ENCODE data around the gene PSMB3.

Gene PSMB3

GRCh38 chr17:38733982-38734973, 18.3 kb upstream of the PSMB3 start:
- no peak for DNase-seq (ENCODE audit: low read depth in 2 of 2)

GRCh38 chr17:38735161-38735997, 17.2 kb upstream of the PSMB3 start:
- DNase-seq (ENCODE audit: low read depth in 2 of 2): peak; percentile 65 to 66

DNA sequence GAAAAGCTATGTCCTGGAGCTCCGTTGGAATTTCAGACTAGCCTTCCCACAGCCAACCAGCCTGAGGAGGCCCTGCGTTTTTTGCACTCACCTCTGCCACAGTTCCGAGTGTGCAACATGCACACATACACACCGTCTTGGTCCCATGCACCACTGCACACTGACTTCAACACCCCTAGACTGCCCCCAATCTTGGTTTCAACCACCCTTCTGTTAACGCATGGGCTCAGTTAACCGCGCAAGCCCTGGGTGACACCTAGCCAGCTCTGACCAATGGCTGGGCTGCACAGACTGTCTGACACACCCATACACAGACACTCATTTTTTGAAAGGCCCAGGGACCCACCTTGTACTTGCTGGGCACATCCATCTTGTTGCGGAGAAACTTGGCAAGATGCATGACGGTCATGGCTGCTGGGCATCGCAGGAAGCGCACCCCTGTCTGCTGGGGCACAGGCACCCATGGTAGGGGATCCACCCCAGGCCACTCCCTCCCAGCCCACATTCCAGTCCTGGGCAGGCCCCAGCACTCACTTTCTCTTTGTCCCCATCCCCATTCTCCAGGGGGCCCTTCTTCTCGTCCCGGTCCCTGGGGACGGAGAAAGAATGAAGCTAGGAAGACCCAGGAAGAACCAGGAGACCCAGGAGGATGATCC, 14.4 kb upstream of the PSMB3 start:
- DNase-seq (ENCODE audit: low read depth in 2 of 2): no peak

- no peak for DNase-seq (ENCODE audit: low read depth in 2 of 2)
Observed at GRCh38 chr17:38738686-38739085, 13.9 kb upstream of the PSMB3 start.

DNA sequence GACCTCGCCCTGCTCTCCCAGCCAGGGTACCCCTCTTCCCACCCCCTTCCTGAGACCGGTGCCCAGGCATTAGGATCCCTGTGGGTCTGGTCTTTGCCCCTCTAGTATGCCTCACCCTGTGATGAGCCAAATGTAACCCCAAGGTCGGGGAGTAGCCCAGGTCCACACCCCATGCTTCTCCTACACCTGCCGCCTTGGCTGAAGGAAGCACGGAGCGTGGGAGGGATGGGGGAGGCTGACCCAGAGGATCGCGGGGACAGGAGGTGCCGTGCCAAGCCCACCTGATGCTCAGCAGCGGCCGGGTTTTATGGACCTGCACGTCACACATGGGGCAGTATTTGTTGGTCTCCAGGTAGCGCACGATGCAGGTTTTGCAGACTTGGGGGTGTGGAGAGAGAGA, 13.2 kb upstream of the PSMB3 start:
- no peak for DNase-seq (ENCODE audit: low read depth in 2 of 2)

- no peak for DNase-seq (ENCODE audit: low read depth in 2 of 2)
Observed at GRCh38 chr17:38740044-38740443, 12.5 kb upstream of the PSMB3 start.

DNA sequence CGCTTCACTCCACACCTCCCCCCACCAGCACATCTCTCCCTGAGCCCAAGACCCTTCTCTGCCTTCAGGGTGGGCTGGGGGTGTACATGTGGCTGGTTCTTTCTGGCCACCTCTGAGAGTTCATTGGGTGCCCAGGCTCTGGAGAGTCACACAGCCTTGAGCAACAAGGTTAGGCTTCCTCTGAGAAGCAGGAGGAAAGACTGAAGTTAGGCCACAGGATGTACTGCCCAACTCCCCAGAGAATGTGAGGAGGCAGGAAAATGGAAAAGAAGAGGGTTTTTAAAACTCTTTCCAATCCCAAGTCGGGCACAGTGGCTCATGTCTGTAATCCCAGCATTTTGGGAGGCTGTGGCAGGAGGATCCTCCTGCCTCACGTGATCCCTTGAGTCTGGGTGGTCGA, 11.7 kb upstream of the PSMB3 start:
- DNase-seq (ENCODE audit: low read depth in 2 of 2): no peak

DNA sequence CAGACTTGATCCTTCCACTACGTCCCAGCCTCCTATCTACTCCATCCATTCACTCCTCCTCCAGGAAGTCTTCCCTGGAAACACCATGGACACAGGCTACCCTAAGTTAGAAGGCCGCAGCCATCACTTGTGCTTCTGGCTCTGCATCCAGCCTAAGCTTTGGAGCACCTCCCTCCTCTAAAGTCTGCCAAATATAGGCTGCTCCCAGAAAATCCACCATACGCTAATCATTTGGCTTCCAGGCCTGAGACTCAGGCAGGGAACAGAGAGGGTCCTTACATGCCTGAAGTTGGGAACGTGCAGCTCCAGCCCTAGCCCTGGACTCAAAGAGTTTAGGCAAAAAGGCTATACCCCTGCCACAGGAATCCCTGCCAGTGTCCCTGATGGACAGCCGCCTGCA, 11.1 kb upstream of the PSMB3 start:
- no peak for DNase-seq (ENCODE audit: low read depth in 2 of 2)

DNA sequence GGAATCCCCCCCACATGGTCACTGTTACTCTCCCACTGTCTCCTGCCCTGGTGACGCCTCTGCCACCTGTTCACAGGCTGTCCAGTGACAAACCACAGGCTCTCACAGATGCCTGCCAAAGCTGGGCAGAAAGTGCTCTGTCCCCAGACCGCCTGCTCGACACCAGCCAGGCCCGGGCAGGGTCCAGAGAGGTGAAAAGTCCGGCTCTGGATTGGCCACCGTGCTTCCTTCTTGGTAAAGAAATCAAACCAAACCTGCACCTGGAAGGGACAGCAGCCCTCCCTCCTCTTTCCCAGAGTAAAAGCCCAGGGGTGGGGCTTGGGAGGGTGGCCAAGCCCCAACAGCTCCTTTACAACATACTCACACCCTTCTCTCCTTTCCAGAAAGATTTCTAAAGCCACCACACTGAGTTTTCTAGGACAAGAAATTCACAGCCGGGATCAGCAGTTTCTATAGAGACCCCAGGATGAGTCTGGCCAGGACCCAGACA, 10.6 kb upstream of the PSMB3 start:
- DNase-seq (ENCODE audit: low read depth in 2 of 2): no peak

DNA sequence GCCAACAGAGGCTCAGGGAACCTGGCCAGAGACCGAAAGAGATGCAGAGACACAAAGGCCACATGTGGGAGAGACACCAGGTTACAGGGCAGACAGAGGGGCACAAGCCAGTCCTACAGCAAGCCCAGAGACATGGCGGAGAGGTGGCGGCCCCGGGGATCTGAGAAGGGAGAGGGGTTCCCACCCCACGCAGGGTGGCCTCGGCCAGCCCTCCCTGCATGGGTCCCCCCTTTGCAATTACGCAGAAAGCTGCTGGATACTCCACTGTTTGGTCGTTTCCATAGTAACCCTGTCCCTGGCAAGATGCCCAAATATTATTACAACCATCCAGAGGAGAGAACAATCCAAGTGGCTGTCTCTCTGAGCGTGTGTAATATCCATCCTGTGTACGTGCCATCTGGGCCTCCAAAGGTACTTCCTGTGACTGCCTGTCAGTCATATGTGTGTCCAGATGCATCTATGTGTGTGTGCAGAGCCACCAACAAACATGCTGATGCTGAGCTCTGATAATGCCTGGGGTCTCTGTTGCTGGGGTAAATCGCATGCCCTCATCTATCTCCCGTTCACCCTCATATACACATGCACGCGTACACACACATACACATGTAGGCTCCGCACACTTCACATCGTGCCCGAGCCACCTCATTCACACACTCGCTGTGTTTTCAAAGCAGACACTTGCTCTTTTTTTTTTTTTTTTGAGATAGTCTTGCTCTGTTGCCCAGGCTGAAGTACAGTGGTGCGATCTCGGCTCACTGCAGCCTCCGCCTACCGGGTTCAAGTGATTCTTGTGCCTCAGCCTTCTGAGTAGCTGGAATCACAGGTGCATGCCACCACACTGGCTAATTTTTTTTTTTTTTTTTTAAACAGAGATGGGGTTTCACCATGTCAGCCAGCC, 9.9 kb upstream of the PSMB3 start:
- DNase-seq (ENCODE audit: low read depth in 2 of 2): no peak

- no peak for DNase-seq (ENCODE audit: low read depth in 2 of 2)
Observed at GRCh38 chr17:38743556-38744171, 8.9 kb upstream of the PSMB3 start.

DNA sequence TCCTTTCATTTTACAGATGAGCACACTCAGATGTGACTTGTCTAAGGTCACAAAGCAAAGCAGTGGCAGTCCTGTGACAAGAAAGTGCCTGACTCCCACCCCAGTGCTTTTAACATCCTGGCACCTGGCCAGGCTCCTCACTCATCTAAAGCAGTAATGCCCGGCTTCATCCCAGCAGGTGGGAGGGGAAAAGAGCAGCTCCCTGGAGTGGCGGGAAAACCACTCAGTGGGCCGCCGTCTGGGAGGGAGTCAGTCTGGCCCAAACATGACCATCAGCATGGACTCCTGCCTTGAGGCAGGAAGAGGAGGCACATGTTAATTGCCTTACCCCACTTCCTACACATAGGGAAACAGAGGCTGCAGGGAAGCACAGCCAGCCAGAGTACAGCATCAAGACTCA, 7.0 kb upstream of the PSMB3 start:
- no peak for DNase-seq (ENCODE audit: low read depth in 2 of 2)

DNA sequence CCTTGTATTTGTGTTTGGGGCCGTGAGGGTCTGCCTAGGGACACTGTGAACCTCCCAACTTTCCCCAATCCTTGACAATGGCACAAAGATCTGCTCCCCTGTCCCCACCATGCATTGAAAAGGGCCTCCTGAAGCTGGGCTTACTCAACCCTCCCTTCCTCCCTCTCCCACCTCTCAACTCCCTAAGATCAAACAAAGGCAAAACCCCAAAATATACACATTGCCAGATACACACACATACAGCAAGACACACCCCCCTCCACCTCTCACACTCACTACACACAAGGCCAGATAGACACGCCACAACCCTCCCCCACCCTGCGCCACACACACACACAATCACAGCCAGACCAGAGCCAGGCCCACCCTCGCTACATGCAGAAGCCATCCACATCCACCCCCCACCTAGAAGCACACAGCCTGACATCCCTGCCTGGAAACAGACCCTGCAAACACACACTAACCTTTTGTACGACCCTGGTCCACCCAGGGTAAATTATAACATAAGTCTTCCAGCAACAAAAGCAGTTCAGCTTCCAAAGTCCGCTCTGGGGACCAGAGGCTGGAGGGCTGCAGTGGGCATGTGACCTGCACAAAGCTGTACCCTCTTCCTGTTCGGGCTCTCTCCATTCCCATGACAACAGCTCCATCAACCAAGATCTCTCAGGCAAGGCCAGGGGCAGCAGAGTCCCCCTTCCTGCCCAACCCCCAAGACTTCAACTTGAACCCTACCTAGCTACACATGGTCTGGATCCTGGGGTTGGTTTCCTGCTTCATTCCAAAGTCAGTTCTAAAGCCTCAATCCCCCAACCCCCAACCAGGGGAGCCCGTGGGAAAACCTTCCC, 6.3 kb upstream of the PSMB3 start:
- DNase-seq (ENCODE audit: low read depth in 2 of 2): no peak

- no peak for DNase-seq (ENCODE audit: low read depth in 2 of 2)
Observed at GRCh38 chr17:38746849-38747462, 5.6 kb upstream of the PSMB3 start.

GRCh38 chr17:38747463-38748148, 4.9 kb upstream of the PSMB3 start:
- no peak for DNase-seq (ENCODE audit: low read depth in 2 of 2)

- DNase-seq (ENCODE audit: low read depth in 2 of 2): no peak
Observed at GRCh38 chr17:38748149-38748891, 4.2 kb upstream of the PSMB3 start, which contains the start of gene PCGF2. PCGF2 (minus strand) TSS chr17:38748336; CDS start chr17:38740402, 7,934 bp downstream.

DNA sequence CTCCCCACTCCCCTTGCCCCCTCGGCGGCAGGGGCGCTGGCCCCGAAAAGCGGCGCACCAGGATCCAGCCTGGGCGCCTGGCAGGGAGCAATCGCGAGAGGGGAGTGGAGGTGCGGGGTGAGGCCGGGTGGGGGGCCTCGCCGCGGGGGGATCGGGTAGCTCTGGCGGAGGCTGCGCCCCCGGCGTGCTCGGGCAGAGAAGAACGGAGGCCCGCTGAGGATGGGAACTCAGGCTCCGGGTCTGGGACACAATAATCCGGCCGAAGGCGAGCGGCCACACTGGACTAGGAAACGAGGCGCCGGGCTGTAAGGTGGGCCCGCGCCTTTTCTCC, 3.7 kb upstream of the PSMB3 start:
- DNase-seq (ENCODE audit: low read depth in 2 of 2): no peak
